ENCODE results near the gene CUX1. TPM values are rescaled to one million over a fixed set of nuclear protein-coding genes. Genes with fewer than 3 reads are reported as not detected.

Gene CUX1
- total and polyA plus RNA-seq, 2 of the 13 experiments (the other 11 are each of a cell fraction or from before 2014, with no cell fraction given) = 13.7 to 14.9 TPM

DNA sequence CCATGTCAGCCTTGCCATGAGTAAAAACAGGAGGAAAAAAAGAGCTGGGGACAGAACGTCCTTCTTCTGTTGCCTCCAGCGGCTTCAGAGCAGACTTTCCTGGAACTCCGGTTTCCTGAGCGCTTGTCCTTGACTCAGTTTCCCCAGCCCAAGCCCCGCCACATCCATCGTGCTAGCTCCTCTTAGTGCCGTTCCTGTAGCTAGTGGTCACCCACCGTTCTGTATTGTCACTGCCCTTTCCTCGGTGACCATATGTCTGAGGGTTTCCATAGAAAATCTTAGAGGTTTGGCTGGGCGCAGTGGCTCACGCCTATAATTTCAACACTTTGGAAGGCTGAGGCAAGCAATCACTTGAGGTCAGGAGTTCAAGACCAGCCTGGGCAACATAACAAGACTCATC lies 100.1 kb downstream of the CUX1 start:
- Histone ChIP-seq H3K27me3 (ENCODE audit: control insufficient read depth in 1 of 2, insufficient read depth in 2 of 2, low read length in 2 of 2) (no peaks in the 10 kb centered on the region), H3K4me3 (replicated peaks in 1 of 3; ENCODE audit: insufficient read depth in 1 of 3, low read depth in 2 of 3, low read length in 3 of 3) (no peak overlapping the region), H3K79me2 (ENCODE audit: insufficient read depth, low read length) (peaks cover 10% of the 10 kb centered on the region), H3K4me2 (ENCODE audit: low read depth, low read length) (no peak overlapping the region), H2AFZ (ENCODE audit: low read length) (no peak overlapping the region), H4K20me1 (ENCODE audit: insufficient read depth, low read length) (no peaks in the 10 kb centered on the region), H3K27ac (ENCODE audit: extremely low read length, insufficient read depth, low read length) (no peak overlapping the region), H3K4me1 (ENCODE audit: insufficient read depth, low read length) (peaks cover under 1% of the 10 kb centered on the region; the same call in 1 of the 2 replicates), H3K9ac (ENCODE audit: insufficient read depth, low read depth, low read length) (no peak overlapping the region), H3K9me3 (ENCODE audit: low read length) (no peaks in the 10 kb centered on the region), H3K36me3 (replicated peaks in 1 of 2; ENCODE audit: control insufficient read depth in 1 of 2, insufficient read depth in 2 of 2, low read length in 2 of 2) (peaks cover 12 to 38% of the 10 kb centered on the region in 2 experiments; a peak in 4 of 5 replicates)
- in situ Hi-C loops (cut with HindIII; ENCODE audit: extremely low pct_ligation_motif_present, low pct_unique_long_range_greater_than_20kb) = no loop called here
- BruUV-seq (replicated peaks) = no TSS peak
- no peak for DNase-seq (ENCODE audit: low spot score)
- 97% methylated on average over 11 of the region's 11 CpGs for WGBS (ENCODE audit: low lambda C conversion rate)
- intact Hi-C loops (cut with micrococcal nuclease; ENCODE audit: unreplicated experiment) = no loop called here
- no peak for FAIRE-seq
- TF ChIP-seq HOXA3 (CRISPR knock-in tag; IDR thresholded peaks at IDR 0.05) (no peak), ZNF446 (CRISPR knock-in tag; IDR thresholded peaks at IDR 0.05) (no peak), MATR3 (CRISPR knock-in tag; IDR thresholded peaks at IDR 0.05) (no peak), SRSF9 (IDR thresholded peaks at IDR 0.05; ENCODE audit: borderline replicate concordance, insufficient read depth, low read depth, low read length, poor library complexity, severe bottlenecking) (no peak), SP2 (CRISPR knock-in tag; IDR thresholded peaks at IDR 0.05) (no peak)
- TF ChIP-seq, protein P1, sequence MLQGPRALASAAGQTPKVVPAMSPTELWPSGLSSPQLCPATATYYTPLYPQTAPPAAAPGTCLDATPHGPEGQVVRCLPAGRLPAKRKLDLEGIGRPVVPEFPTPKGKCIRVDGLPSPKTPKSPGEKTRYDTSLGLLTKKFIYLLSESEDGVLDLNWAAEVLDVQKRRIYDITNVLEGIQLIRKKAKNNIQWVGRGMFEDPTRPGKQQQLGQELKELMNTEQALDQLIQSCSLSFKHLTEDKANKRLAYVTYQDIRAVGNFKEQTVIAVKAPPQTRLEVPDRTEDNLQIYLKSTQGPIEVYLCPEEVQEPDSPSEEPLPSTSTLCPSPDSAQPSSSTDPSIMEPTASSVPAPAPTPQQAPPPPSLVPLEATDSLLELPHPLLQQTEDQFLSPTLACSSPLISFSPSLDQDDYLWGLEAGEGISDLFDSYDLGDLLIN (CRISPR knock-in tag; IDR thresholded peaks at IDR 0.05; ENCODE audit: borderline replicate concordance) = no peak
- ChIA-PET CTCF (ENCODE audit: low intra/inter-chr PET ratio, low total read pairs) (no interaction called here), POLR2A (no interaction called here)
- no peak for ATAC-seq

DNA sequence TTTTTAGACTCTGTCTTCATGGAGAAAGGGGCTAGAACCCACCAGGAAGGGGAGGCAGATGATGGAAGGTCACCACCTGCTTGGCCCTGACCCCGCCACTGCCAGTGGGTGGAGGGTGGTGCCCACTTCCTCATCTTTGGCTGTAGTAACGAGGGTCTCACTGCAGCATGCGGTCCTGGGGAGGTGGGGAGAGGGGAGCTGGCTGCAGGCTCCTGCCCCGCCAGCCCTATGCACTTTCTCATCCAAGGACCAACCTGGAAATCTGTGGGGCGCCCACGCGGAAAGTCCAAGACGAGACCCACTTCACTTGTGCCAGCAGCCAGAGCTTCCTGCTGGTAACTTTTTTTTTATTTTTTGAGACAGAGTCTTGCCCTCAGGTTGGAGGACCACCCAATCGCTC lies 101.0 kb downstream of the CUX1 start:
- Histone ChIP-seq H4K20me1 (ENCODE audit: insufficient read depth, low read length) (no peaks in the 10 kb centered on the region), H3K4me2 (ENCODE audit: low read depth, low read length) (no peak overlapping the region), H2AFZ (ENCODE audit: low read length) (no peak overlapping the region), H3K4me1 (ENCODE audit: insufficient read depth, low read length) (no peaks in the 10 kb centered on the region), H3K36me3 (replicated peaks in 1 of 2; ENCODE audit: control insufficient read depth in 1 of 2, insufficient read depth in 2 of 2, low read length in 2 of 2) (peaks cover 12 to 38% of the 10 kb centered on the region in 2 experiments; a peak in 4 of 5 replicates), H3K9ac (ENCODE audit: insufficient read depth, low read depth, low read length) (no peak overlapping the region), H3K27ac (ENCODE audit: extremely low read length, insufficient read depth, low read length) (no peak overlapping the region), H3K79me2 (ENCODE audit: insufficient read depth, low read length) (peaks cover 11% of the 10 kb centered on the region), H3K9me3 (ENCODE audit: low read length) (no peaks in the 10 kb centered on the region), H3K4me3 (replicated peaks in 1 of 3; ENCODE audit: insufficient read depth in 1 of 3, low read depth in 2 of 3, low read length in 3 of 3) (no peak overlapping the region), H3K27me3 (ENCODE audit: control insufficient read depth in 1 of 2, insufficient read depth in 2 of 2, low read length in 2 of 2) (no peaks in the 10 kb centered on the region)
- ChIA-PET POLR2A (no interaction called here), CTCF (ENCODE audit: low intra/inter-chr PET ratio, low total read pairs) (no interaction called here)
- in situ Hi-C loops (cut with HindIII; ENCODE audit: extremely low pct_ligation_motif_present, low pct_unique_long_range_greater_than_20kb) = no loop called here
- intact Hi-C loops (cut with micrococcal nuclease; ENCODE audit: unreplicated experiment) = no loop called here
- no peak for ATAC-seq
- no peak for FAIRE-seq
- 94% methylated on average over 9 of the region's 9 CpGs for WGBS (ENCODE audit: low lambda C conversion rate)
- BruUV-seq (replicated peaks) = no TSS peak
- TF ChIP-seq CREM (IDR thresholded peaks at IDR 0.05) (no peak), CREM (CRISPR knock-in tag; IDR thresholded peaks at IDR 0.05) (no peak), ZNF543 (CRISPR knock-in tag; IDR thresholded peaks at IDR 0.05) (no peak), ARNTL (CRISPR knock-in tag; IDR thresholded peaks at IDR 0.05) (no peak), SNAPC2 (CRISPR knock-in tag; IDR thresholded peaks at IDR 0.05) (no peak), ZNF709 (CRISPR knock-in tag; IDR thresholded peaks at IDR 0.05) (no peak), KDM1A (CRISPR knock-in tag; IDR thresholded peaks at IDR 0.05) (no peak), NFYC (CRISPR knock-in tag; IDR thresholded peaks at IDR 0.05) (no peak), SSRP1 (CRISPR knock-in tag; IDR thresholded peaks at IDR 0.05) (no peak), ZNF264 (CRISPR knock-in tag; IDR thresholded peaks at IDR 0.05) (no peak)
- TF ChIP-seq, protein P2, sequence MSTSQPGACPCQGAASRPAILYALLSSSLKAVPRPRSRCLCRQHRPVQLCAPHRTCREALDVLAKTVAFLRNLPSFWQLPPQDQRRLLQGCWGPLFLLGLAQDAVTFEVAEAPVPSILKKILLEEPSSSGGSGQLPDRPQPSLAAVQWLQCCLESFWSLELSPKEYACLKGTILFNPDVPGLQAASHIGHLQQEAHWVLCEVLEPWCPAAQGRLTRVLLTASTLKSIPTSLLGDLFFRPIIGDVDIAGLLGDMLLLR (CRISPR knock-in tag; IDR thresholded peaks at IDR 0.05) = no peak
- no peak for DNase-seq (ENCODE audit: low spot score)
